Keratinocyte (primary cell): Measurements from ENCODE around the gene JPT2. TPM values are rescaled to one million over a fixed set of nuclear protein-coding genes. Genes with fewer than 3 reads are reported as not detected.
A peak's percentile ranks its signal among the peaks of the same experiment; 100 is the strongest.

Source experiments
- DNase-seq: peaks from one replicate; pipeline ENCODE4 v3.0.0-alpha.2; 2011; ENCODE audit warnings: low read depth, missing footprints, low spot score
- FAIRE-seq: peaks from 2 replicates; lab custom pipeline; 2011; peaks lifted over from hg19 to GRCh38; lab: Jason Lieb, UNC
- H2AFZ ChIP-seq: 2 replicates; pipeline ENCODE4 v1.6.0; 2012; ENCODE audit warnings: low read length, control low read depth, inconsistent platforms; ENCODE audit not compliant: control insufficient read depth
- H3K27ac ChIP-seq: 2 replicates; pipeline ENCODE4 v1.5.1; 2011; ENCODE audit warnings: low read length; ENCODE audit not compliant: control insufficient read depth, insufficient read depth
- H3K27me3 ChIP-seq: 3 replicates; pipeline ENCODE4 v1.6.0; 2011; ENCODE audit warnings: low read length; ENCODE audit not compliant: control insufficient read depth, insufficient read depth; ENCODE audit errors: extremely low read depth
- H3K36me3 ChIP-seq, 2 experiments: 2 replicates in 1 of 2; 3 replicates in 1 of 2; pipeline ENCODE4 v1.5.1; 2011; ENCODE audit warnings: low read length in 2 of 2, mild to moderate bottlenecking in 1 of 2; ENCODE audit not compliant: control insufficient read depth in 2 of 2, insufficient read depth in 2 of 2; ENCODE audit errors: extremely low read depth in 1 of 2
- H3K4me1 ChIP-seq: 3 replicates; pipeline ENCODE4 v1.5.1; 2011; ENCODE audit warnings: low read length; ENCODE audit not compliant: control insufficient read depth, insufficient read depth; ENCODE audit errors: extremely low read depth
- H3K4me2 ChIP-seq: 3 replicates; pipeline ENCODE4 v1.6.0; 2011; ENCODE audit warnings: low read depth, low read length; ENCODE audit not compliant: control insufficient read depth, insufficient read depth; ENCODE audit errors: extremely low read depth
- H3K4me3 ChIP-seq, 3 experiments: fragments of 200-600 bp in 1 of 3; sonication (generic) in 1 of 3; 2 replicates in 2 of 3; 3 replicates in 1 of 3; pipeline ENCODE4 v1.5.1; 2011 to 2016; ENCODE audit warnings: low read length in 3 of 3, mild to moderate bottlenecking in 3 of 3, control low read depth in 2 of 3, inconsistent platforms in 1 of 3, low read depth in 1 of 3, mixed read lengths in 1 of 3, mixed run types in 1 of 3, moderate library complexity in 1 of 3; ENCODE audit not compliant: control insufficient read depth in 2 of 3, insufficient read depth in 2 of 3; ENCODE audit errors: extremely low read depth in 1 of 3
- H3K79me2 ChIP-seq: 2 replicates; pipeline ENCODE4 v1.6.0; 2012; ENCODE audit warnings: low read length; ENCODE audit not compliant: control insufficient read depth, insufficient read depth
- H3K9ac ChIP-seq: 3 replicates; pipeline ENCODE4 v1.6.0; 2011; ENCODE audit warnings: low read length; ENCODE audit not compliant: control insufficient read depth, insufficient read depth; ENCODE audit errors: extremely low read depth
- H3K9me1 ChIP-seq: 3 replicates; pipeline ENCODE4 v1.6.0; 2011; ENCODE audit warnings: low read length; ENCODE audit not compliant: control insufficient read depth, insufficient read depth; ENCODE audit errors: extremely low read depth
- H3K9me3 ChIP-seq: 2 replicates; pipeline ENCODE4 v1.5.1; 2012; ENCODE audit warnings: low read depth, low read length; ENCODE audit not compliant: control insufficient read depth
- H4K20me1 ChIP-seq: 3 replicates; pipeline ENCODE4 v1.6.0; 2011; ENCODE audit warnings: low read length; ENCODE audit not compliant: control insufficient read depth, insufficient read depth; ENCODE audit errors: extremely low read depth
- EZH2 ChIP-seq: IDR thresholded peaks from one replicate; pipeline ENCODE4 v1.6.1; 2012; ENCODE audit warnings: inconsistent platforms, mild to moderate bottlenecking, low read length, moderate library complexity
- dilution Hi-C: fragments of 300-500 bp; cut with MboI; formaldehyde crosslinking; loops from one replicate; pipeline ENCODE4 v1.7.0; 2020; ENCODE audit warnings: low sequenced_read_pairs; ENCODE audit not compliant: extremely low pct_ligation_motif_present
- polyA plus RNA-seq, 5 experiments: library from polyadenylated mRNA; depleted of rRNA in 3 of 5; stranded (reverse) in 3 of 5; stranded (forward) in 1 of 5; unstranded in 1 of 5; fragments of >200 nt; gene quantifications; 1 replicate in 1 of 5; 2 replicates in 3 of 5; 3 replicates in 1 of 5; pipeline versions ENCODE4 v1.2.1 to v1.2.3, GENCODE V29; 2011 to 2012; ENCODE audit warnings: missing spikeins in 2 of 5, low read depth in 1 of 5, low replicate concordance in 1 of 5
- TF ChIP-seq, protein P1 (sequence below), 3 experiments: IDR thresholded peaks in 1 of 3; conservative IDR thresholded peaks in 1 of 3; optimal IDR thresholded peaks in 1 of 3; 2 replicates in 2 of 3; 3 replicates in 1 of 3; pipeline versions ENCODE3 to v1.5.1; 2011; ENCODE audit warnings: low read length in 3 of 3, mild to moderate bottlenecking in 3 of 3, moderate library complexity in 2 of 3, control low read depth in 1 of 3, inconsistent platforms in 1 of 3; ENCODE audit not compliant: insufficient read depth in 2 of 3; ENCODE audit errors: extremely low read depth in 1 of 3

Gene JPT2
- polyA plus RNA-seq, 1 donor (not counting 4 experiments of a cell fraction or from before 2014, with no cell fraction given) = 166 TPM

GRCh38 chr16:1688807-1689560, 10.9 kb downstream of the JPT2 start:
- Histone ChIP-seq H3K4me2 (peak overlapping the region; percentile 60), H3K9me3 (peaks cover 3% of the 10 kb centered on the region), H3K27ac (peak overlapping the region; percentile 98), H3K4me1 (peaks cover 63% of the 10 kb centered on the region), H3K9me1 (peaks cover 2% of the 10 kb centered on the region), H4K20me1 (no peaks in the 10 kb centered on the region), H3K36me3 (peaks cover 21 to 63% of the 10 kb centered on the region in 2 experiments), H3K9ac (peak overlapping the region; percentile 85), H2AFZ (no peak overlapping the region), H3K27me3 (no peaks in the 10 kb centered on the region), H3K4me3 (peak overlapping the region in 1 of 3 experiments; percentile 5), H3K79me2 (peaks cover 76% of the 10 kb centered on the region)
- TF ChIP-seq, protein P1, sequence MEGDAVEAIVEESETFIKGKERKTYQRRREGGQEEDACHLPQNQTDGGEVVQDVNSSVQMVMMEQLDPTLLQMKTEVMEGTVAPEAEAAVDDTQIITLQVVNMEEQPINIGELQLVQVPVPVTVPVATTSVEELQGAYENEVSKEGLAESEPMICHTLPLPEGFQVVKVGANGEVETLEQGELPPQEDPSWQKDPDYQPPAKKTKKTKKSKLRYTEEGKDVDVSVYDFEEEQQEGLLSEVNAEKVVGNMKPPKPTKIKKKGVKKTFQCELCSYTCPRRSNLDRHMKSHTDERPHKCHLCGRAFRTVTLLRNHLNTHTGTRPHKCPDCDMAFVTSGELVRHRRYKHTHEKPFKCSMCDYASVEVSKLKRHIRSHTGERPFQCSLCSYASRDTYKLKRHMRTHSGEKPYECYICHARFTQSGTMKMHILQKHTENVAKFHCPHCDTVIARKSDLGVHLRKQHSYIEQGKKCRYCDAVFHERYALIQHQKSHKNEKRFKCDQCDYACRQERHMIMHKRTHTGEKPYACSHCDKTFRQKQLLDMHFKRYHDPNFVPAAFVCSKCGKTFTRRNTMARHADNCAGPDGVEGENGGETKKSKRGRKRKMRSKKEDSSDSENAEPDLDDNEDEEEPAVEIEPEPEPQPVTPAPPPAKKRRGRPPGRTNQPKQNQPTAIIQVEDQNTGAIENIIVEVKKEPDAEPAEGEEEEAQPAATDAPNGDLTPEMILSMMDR (optimal IDR thresholded peaks at IDR 0.05 in 1 of 3, IDR thresholded peaks at IDR 0.05 in 1 of 3, conservative IDR thresholded peaks at IDR 0.05 in 1 of 3; ENCODE audit: extremely low read depth in 1 of 3, insufficient read depth in 2 of 3, low read length in 3 of 3) = no peak
- no peak for TF ChIP-seq EZH2
- dilution Hi-C loops = no loop called here
- peak; percentile 81 for DNase-seq
- peak; percentile 83 for FAIRE-seq

DNA sequence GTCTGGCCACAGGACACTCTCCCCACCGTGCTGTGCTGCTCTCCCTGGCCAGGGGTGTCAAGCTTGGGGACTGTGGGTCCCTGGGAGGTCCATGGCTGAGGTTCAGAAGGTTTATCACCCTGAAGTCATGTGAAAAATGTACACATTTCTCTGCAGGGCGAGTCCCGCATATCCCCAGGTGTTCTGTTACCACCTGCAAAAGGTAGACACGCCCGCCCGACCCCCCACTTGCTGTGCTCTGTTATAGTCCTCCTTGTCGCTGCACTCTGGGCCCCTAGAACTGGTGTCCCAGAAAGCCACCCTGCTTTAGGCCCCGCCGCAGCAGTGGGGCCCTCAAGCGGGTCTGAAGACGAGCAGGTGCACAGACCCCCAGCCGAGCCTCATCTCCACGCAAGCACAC, 11.8 kb downstream of the JPT2 start:
- peak overlapping the region; percentile 60 for H3K4me2 ChIP-seq
- dilution Hi-C loops = no loop called here
- H3K79me2 ChIP-seq = peaks cover 72% of the 10 kb centered on the region
- TF ChIP-seq, protein P1 (optimal IDR thresholded peaks at IDR 0.05 in 1 of 3, IDR thresholded peaks at IDR 0.05 in 1 of 3, conservative IDR thresholded peaks at IDR 0.05 in 1 of 3; ENCODE audit: extremely low read depth in 1 of 3, insufficient read depth in 2 of 3, low read length in 3 of 3) = no peak
- no peak for TF ChIP-seq EZH2
- peaks cover 2% of the 10 kb centered on the region for H3K9me1 ChIP-seq
- H3K27ac ChIP-seq = peak overlapping the region; percentile 98
- DNase-seq (no peak), FAIRE-seq (no peak)
- peaks cover 63% of the 10 kb centered on the region for H3K4me1 ChIP-seq
- H3K36me3 ChIP-seq = peaks cover 24 to 63% of the 10 kb centered on the region in 2 experiments
- peak overlapping the region; percentile 85 for H3K9ac ChIP-seq
- no peak overlapping the region for H2AFZ ChIP-seq
- H3K27me3 ChIP-seq = no peaks in the 10 kb centered on the region
- no peaks in the 10 kb centered on the region for H4K20me1 ChIP-seq
- H3K4me3 ChIP-seq = peak overlapping the region in 2 of 3 experiments; percentile 5 to 11
- peaks cover 3% of the 10 kb centered on the region for H3K9me3 ChIP-seq
